Measurements from ENCODE around the gene ALG14.

DNA sequence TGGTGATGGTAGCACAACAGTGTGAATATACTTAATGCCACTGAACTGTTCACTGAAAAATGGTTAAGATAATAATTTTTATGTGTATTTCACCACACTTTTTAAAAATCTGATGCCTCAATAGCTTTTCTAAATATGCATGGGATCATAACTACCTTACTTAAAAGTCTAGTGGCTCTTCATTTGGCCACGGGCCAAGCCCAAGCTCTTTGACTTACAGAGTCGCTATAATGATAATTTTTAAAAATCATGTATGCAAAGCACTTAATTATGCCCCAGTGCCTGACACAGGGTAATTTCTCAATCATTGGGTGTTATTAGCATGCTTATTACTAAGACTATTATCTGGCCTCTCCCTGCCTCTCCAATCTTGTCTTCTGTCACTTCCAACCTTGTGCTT, 138.2 kb downstream of the ALG14 start:
- TF ChIP-seq CTCF (IDR thresholded peaks at IDR 0.05), result no peak
- no peak for TF ChIP-seq POLR2A (IDR thresholded peaks at IDR 0.05)

Measured in esophagus squamous epithelium (tissue), 4 donors.